Measurements from ENCODE around the gene AMIGO3.

AMIGO3 gene

GRCh38 chr3:49667701-49668413, 51.6 kb downstream of the AMIGO3 start:
- no peak for DNase-seq (ENCODE audit: low read depth)

All from stimulated activated CD4-positive, alpha-beta T cell treated with anti-CD3 and anti-CD28 coated beads, Interleukin-2, amount 100 ng/mL, for 4 hours (primary cell).